ENCODE results near the gene GPX1.
"Not testable (repeated sequence)": the region's sequence is repeated elsewhere in the genome, so short reads cannot be mapped to it uniquely, and the experiment has no call there.

GPX1 gene

GRCh38 chr3:49385617-49386016, 27.5 kb upstream of the GPX1 start:
- no peak for DNase-seq (ENCODE audit: low read depth in 1 of 2, low spot score in 1 of 2)
- in situ Hi-C loops (cut with HindIII; ENCODE audit: low pct_unique_long_range_greater_than_20kb, low sequenced_read_pairs): no loop called here

GRCh38 chr3:49383387-49383786, 25.2 kb upstream of the GPX1 start:
- in situ Hi-C loops (cut with HindIII; ENCODE audit: low pct_unique_long_range_greater_than_20kb, low sequenced_read_pairs): no loop called here
- no peak for TF ChIP-seq JUND (IDR thresholded peaks at IDR 0.05; ENCODE audit: low read depth)

More at GRCh38 chr3:49385617-49386016, 27.5 kb upstream of the GPX1 start:
- TF ChIP-seq JUND (IDR thresholded peaks at IDR 0.05; ENCODE audit: low read depth): no peak

GRCh38 chr3:49378249-49378895, 20.2 kb upstream of the GPX1 start:
- DNase-seq (ENCODE audit: low read depth in 1 of 2, low spot score in 1 of 2): no peak
- TF ChIP-seq JUND (IDR thresholded peaks at IDR 0.05; ENCODE audit: low read depth): no peak
- in situ Hi-C loops (cut with HindIII; ENCODE audit: low pct_unique_long_range_greater_than_20kb, low sequenced_read_pairs): no loop called here

More at GRCh38 chr3:49383387-49383786, 25.2 kb upstream of the GPX1 start:
- DNase-seq (ENCODE audit: low read depth in 1 of 2, low spot score in 1 of 2): no peak

- TF ChIP-seq JUND (IDR thresholded peaks at IDR 0.05; ENCODE audit: low read depth): no peak
- in situ Hi-C loops (cut with HindIII; ENCODE audit: low pct_unique_long_range_greater_than_20kb, low sequenced_read_pairs): no loop called here
- no peak for DNase-seq (ENCODE audit: low read depth in 1 of 2, low spot score in 1 of 2)
These were observed 19.3 kb upstream of the GPX1 start for GRCh38 chr3:49377483-49377882.

- TF ChIP-seq JUND (IDR thresholded peaks at IDR 0.05; ENCODE audit: low read depth): no peak
- in situ Hi-C loops (cut with HindIII; ENCODE audit: low pct_unique_long_range_greater_than_20kb, low sequenced_read_pairs): no loop called here
- DNase-seq (ENCODE audit: low read depth in 1 of 2, low spot score in 1 of 2): no peak
These were observed 13.8 kb upstream of the GPX1 start for GRCh38 chr3:49371946-49372345.

- no peak for DNase-seq (ENCODE audit: low read depth in 1 of 2, low spot score in 1 of 2)
- no peak for TF ChIP-seq JUND (IDR thresholded peaks at IDR 0.05; ENCODE audit: low read depth)
- in situ Hi-C loops (cut with HindIII; ENCODE audit: low pct_unique_long_range_greater_than_20kb, low sequenced_read_pairs): no loop called here
These were observed 12.6 kb upstream of the GPX1 start for GRCh38 chr3:49370585-49371290.

- no peak for TF ChIP-seq JUND (IDR thresholded peaks at IDR 0.05; ENCODE audit: low read depth)
- DNase-seq (ENCODE audit: low read depth in 1 of 2, low spot score in 1 of 2): no peak
- in situ Hi-C loops (cut with HindIII; ENCODE audit: low pct_unique_long_range_greater_than_20kb, low sequenced_read_pairs): no loop called here
These were observed 4.4 kb upstream of the GPX1 start for GRCh38 chr3:49362561-49362960.

GRCh38 chr3:49359623-49360022, 1.5 kb upstream of the GPX1 start:
- TF ChIP-seq JUND (IDR thresholded peaks at IDR 0.05; ENCODE audit: low read depth): no peak
- in situ Hi-C loops (cut with HindIII; ENCODE audit: low pct_unique_long_range_greater_than_20kb, low sequenced_read_pairs): no loop called here
- DNase-seq (ENCODE audit: low read depth in 1 of 2, low spot score in 1 of 2): no peak

- in situ Hi-C loops (cut with HindIII; ENCODE audit: low pct_unique_long_range_greater_than_20kb, low sequenced_read_pairs): no loop called here
- TF ChIP-seq JUND (IDR thresholded peaks at IDR 0.05; ENCODE audit: low read depth): no peak
- DNase-seq (ENCODE audit: low read depth in 1 of 2, low spot score in 1 of 2): no peak
These were observed 702 bp upstream of the GPX1 start for GRCh38 chr3:49358884-49359225.

- DNase-seq (ENCODE audit: low read depth in 1 of 2, low spot score in 1 of 2); in situ Hi-C loops (cut with HindIII; ENCODE audit: low pct_unique_long_range_greater_than_20kb, low sequenced_read_pairs): not testable (repeated sequence)
These were observed 523 bp downstream of the GPX1 start for GRCh38 chr3:49357443-49358216.

GRCh38 chr3:49357095-49357442, 1.1 kb downstream of the GPX1 start:
- in situ Hi-C loops (cut with HindIII; ENCODE audit: low pct_unique_long_range_greater_than_20kb, low sequenced_read_pairs); DNase-seq (ENCODE audit: low read depth in 1 of 2, low spot score in 1 of 2): not testable (repeated sequence)

- TF ChIP-seq JUND (IDR thresholded peaks at IDR 0.05; ENCODE audit: low read depth): no peak
- peak; percentile 34 to 45 for DNase-seq (ENCODE audit: low read depth in 1 of 2, low spot score in 1 of 2)
- in situ Hi-C loops (cut with HindIII; ENCODE audit: low pct_unique_long_range_greater_than_20kb, low sequenced_read_pairs): no loop called here
These were observed 5.2 kb downstream of the GPX1 start for GRCh38 chr3:49352890-49353421.

GRCh38 chr3:49352281-49352680, 5.9 kb downstream of the GPX1 start:
- TF ChIP-seq JUND (IDR thresholded peaks at IDR 0.05; ENCODE audit: low read depth): no peak
- in situ Hi-C loops (cut with HindIII; ENCODE audit: low pct_unique_long_range_greater_than_20kb, low sequenced_read_pairs): no loop called here
- DNase-seq (ENCODE audit: low read depth in 1 of 2, low spot score in 1 of 2): no peak

All from T47D (cell line).